Measurements from ENCODE around the gene PPP2R5D.

PPP2R5D gene

DNA sequence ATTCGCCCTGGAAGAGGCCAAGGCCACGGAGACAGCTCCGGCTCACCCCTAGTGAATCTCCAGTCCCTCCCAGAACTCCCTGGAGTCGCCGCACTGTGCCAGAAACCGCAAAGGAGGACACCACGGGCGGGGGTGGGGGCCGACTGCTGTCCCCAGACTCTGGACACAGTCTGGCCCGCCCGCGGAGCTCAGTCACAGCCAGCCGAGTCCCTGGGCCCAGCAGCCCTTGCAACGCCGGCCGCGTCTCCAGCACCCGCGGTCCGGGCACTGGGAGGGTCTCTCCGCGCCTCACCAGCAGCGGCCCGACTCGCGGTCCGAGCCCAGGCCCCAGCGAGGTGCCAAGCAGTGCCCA is 5.9 kb upstream of the PPP2R5D start:
- H3K9me3 ChIP-seq (replicated peaks in 1 of 2; ENCODE audit: control insufficient read depth in 2 of 2, insufficient read depth in 1 of 2, low read depth in 1 of 2, low read length in 2 of 2): peaks cover 0 to 1% of the 10 kb centered on the region in 2 donors
- H2BK120ac ChIP-seq (ENCODE audit: low read depth, low read length): no peak overlapping the region
- peak overlapping the region; percentile 84 for H3K18ac ChIP-seq (ENCODE audit: low read length)
- no peak overlapping the region for H2BK15ac ChIP-seq (ENCODE audit: low read length)
- no peak overlapping the region for H4K8ac ChIP-seq (ENCODE audit: low read depth, low read length)
- peak overlapping the region; percentile 14 for H3K14ac ChIP-seq (ENCODE audit: low read length)
- H3K27me3 ChIP-seq (ENCODE audit: control insufficient read depth in 3 of 3, insufficient read depth in 3 of 3, low read depth in 1 of 3, low read length in 3 of 3): no peaks in the 10 kb centered on the region
- WGBS, 2 donors (ENCODE audit: extremely low coverage in 2 of 2, insufficient read length in 2 of 2, insufficient replicate concordance in 1 of 2): no CpG with 5 or more reads among the region's 28 CpGs
- H3K4me2 ChIP-seq (ENCODE audit: insufficient read depth, low read length, poor library complexity, severe bottlenecking): peak overlapping the region; percentile 96
- H3K9ac ChIP-seq (ENCODE audit: low read depth, low read length, poor library complexity): peak overlapping the region; percentile 89
- H2BK12ac ChIP-seq (ENCODE audit: low read length): no peak overlapping the region
- peak overlapping the region; percentile 92 for H3K23ac ChIP-seq (ENCODE audit: low read depth, low read length, poor library complexity)
- H3K79me1 ChIP-seq (ENCODE audit: low read depth, low read length): peaks cover 4% of the 10 kb centered on the region
- H3K4me3 ChIP-seq (ENCODE audit: low read length in 2 of 2): peak overlapping the region; percentile 59 to 88
- H3K27ac ChIP-seq (replicated peaks; ENCODE audit: low read length): no peak overlapping the region
- H2AFZ ChIP-seq (ENCODE audit: low read length): peak overlapping the region; percentile 81
- peak overlapping the region; percentile 89 for H2AK5ac ChIP-seq (ENCODE audit: low read depth, low read length)
- peaks cover 5 to 6% of the 10 kb centered on the region in 2 donors for H3K4me1 ChIP-seq (ENCODE audit: control insufficient read depth in 2 of 2, insufficient read depth in 1 of 2, low read depth in 1 of 2, low read length in 2 of 2)
- DNase-seq (ENCODE audit: low spot score): no peak
- H4K91ac ChIP-seq (ENCODE audit: low read depth, low read length, poor library complexity): no peak overlapping the region
- no peak overlapping the region for H3K4ac ChIP-seq (ENCODE audit: low read length)
- no peak overlapping the region for H2BK5ac ChIP-seq (ENCODE audit: low read length)
- H3K36me3 ChIP-seq (replicated peaks in 1 of 2; ENCODE audit: control insufficient read depth in 2 of 2, insufficient read depth in 2 of 2, low read length in 2 of 2): peaks cover 0 to 7% of the 10 kb centered on the region in 2 donors

- Histone ChIP-seq H3K14ac (ENCODE audit: low read length) (peak within 1 kb of the TSS; percentile 14), H2BK12ac (ENCODE audit: low read length) (no peak within 1 kb of the TSS), H3K36me3 (replicated peaks in 1 of 2; ENCODE audit: control insufficient read depth in 2 of 2, insufficient read depth in 2 of 2, low read length in 2 of 2) (peaks cover 0 to 1% of the 10 kb centered on the region in 2 donors), H3K4me2 (ENCODE audit: insufficient read depth, low read length, poor library complexity, severe bottlenecking) (peak within 1 kb of the TSS; percentile 96), H4K91ac (ENCODE audit: low read depth, low read length, poor library complexity) (no peak within 1 kb of the TSS), H2BK120ac (ENCODE audit: low read depth, low read length) (no peak within 1 kb of the TSS), H2BK15ac (ENCODE audit: low read length) (no peak within 1 kb of the TSS), H2BK5ac (ENCODE audit: low read length) (no peak within 1 kb of the TSS), H3K27me3 (ENCODE audit: control insufficient read depth in 3 of 3, insufficient read depth in 3 of 3, low read depth in 1 of 3, low read length in 3 of 3) (no peaks in the 10 kb centered on the region), H3K27ac (replicated peaks; ENCODE audit: low read length) (no peak within 1 kb of the TSS), H3K23ac (ENCODE audit: low read depth, low read length, poor library complexity) (peak within 1 kb of the TSS; percentile 92), H3K4me3 (ENCODE audit: low read length in 2 of 2) (peak within 1 kb of the TSS; percentile 59 to 88), H3K4me1 (ENCODE audit: control insufficient read depth in 2 of 2, insufficient read depth in 1 of 2, low read depth in 1 of 2, low read length in 2 of 2) (peaks cover 5 to 8% of the 10 kb centered on the region in 2 donors), H4K8ac (ENCODE audit: low read depth, low read length) (no peak within 1 kb of the TSS), H3K4ac (ENCODE audit: low read length) (no peak within 1 kb of the TSS), H2AK5ac (ENCODE audit: low read depth, low read length) (peak within 1 kb of the TSS; percentile 89), H3K9ac (ENCODE audit: low read depth, low read length, poor library complexity) (peak within 1 kb of the TSS; percentile 89), H3K9me3 (replicated peaks in 1 of 2; ENCODE audit: control insufficient read depth in 2 of 2, insufficient read depth in 1 of 2, low read depth in 1 of 2, low read length in 2 of 2) (peaks cover 0 to 1% of the 10 kb centered on the region in 2 donors), H3K18ac (ENCODE audit: low read length) (peak within 1 kb of the TSS; percentile 84), H2AFZ (ENCODE audit: low read length) (peak within 1 kb of the TSS; percentile 81), H3K79me1 (ENCODE audit: low read depth, low read length) (peaks cover 2% of the 10 kb centered on the region)
- no CpG with 5 or more reads among the region's 59 CpGs for WGBS, 2 donors (ENCODE audit: extremely low coverage in 2 of 2, insufficient read length in 2 of 2, insufficient replicate concordance in 1 of 2)
- peak; percentile 76 for DNase-seq (ENCODE audit: low spot score)
These were observed 5.4 kb upstream of the PPP2R5D start, which contains the start of gene PEX6 for GRCh38 chr6:42978839-42979522. Gene PEX6 (minus strand): TSS chr6:42979181. CDS start chr6:42979150, 31 bp downstream.

- H2BK12ac ChIP-seq (ENCODE audit: low read length): no peak overlapping the region
- H3K14ac ChIP-seq (ENCODE audit: low read length): no peak overlapping the region
- no peak overlapping the region for H4K91ac ChIP-seq (ENCODE audit: low read depth, low read length, poor library complexity)
- no peak overlapping the region for H2BK15ac ChIP-seq (ENCODE audit: low read length)
- H2BK120ac ChIP-seq (ENCODE audit: low read depth, low read length): no peak overlapping the region
- peaks cover 0 to under 1% of the 10 kb centered on the region in 2 donors for H3K9me3 ChIP-seq (replicated peaks in 1 of 2; ENCODE audit: control insufficient read depth in 2 of 2, insufficient read depth in 1 of 2, low read depth in 1 of 2, low read length in 2 of 2)
- no peak overlapping the region for H2AK5ac ChIP-seq (ENCODE audit: low read depth, low read length)
- WGBS, 2 donors (ENCODE audit: extremely low coverage in 2 of 2, insufficient read length in 2 of 2, insufficient replicate concordance in 1 of 2): no CpG with 5 or more reads among the region's 9 CpGs
- H3K4me2 ChIP-seq (ENCODE audit: insufficient read depth, low read length, poor library complexity, severe bottlenecking): peak overlapping the region; percentile 96
- no peak overlapping the region for H2BK5ac ChIP-seq (ENCODE audit: low read length)
- H3K79me1 ChIP-seq (ENCODE audit: low read depth, low read length): peaks cover 2% of the 10 kb centered on the region
- H2AFZ ChIP-seq (ENCODE audit: low read length): peak overlapping the region; percentile 81
- DNase-seq (ENCODE audit: low spot score): no peak
- no peak overlapping the region for H3K18ac ChIP-seq (ENCODE audit: low read length)
- no peaks in the 10 kb centered on the region for H3K27me3 ChIP-seq (ENCODE audit: control insufficient read depth in 3 of 3, insufficient read depth in 3 of 3, low read depth in 1 of 3, low read length in 3 of 3)
- H3K9ac ChIP-seq (ENCODE audit: low read depth, low read length, poor library complexity): no peak overlapping the region
- H4K8ac ChIP-seq (ENCODE audit: low read depth, low read length): no peak overlapping the region
- H3K4ac ChIP-seq (ENCODE audit: low read length): no peak overlapping the region
- H3K4me3 ChIP-seq (ENCODE audit: low read length in 2 of 2): peak overlapping the region; percentile 59 to 88
- H3K4me1 ChIP-seq (ENCODE audit: control insufficient read depth in 2 of 2, insufficient read depth in 1 of 2, low read depth in 1 of 2, low read length in 2 of 2): peaks cover 5 to 8% of the 10 kb centered on the region in 2 donors
- H3K36me3 ChIP-seq (replicated peaks in 1 of 2; ENCODE audit: control insufficient read depth in 2 of 2, insufficient read depth in 2 of 2, low read length in 2 of 2): no peaks in the 10 kb centered on the region
- H3K27ac ChIP-seq (replicated peaks; ENCODE audit: low read length): no peak overlapping the region
- H3K23ac ChIP-seq (ENCODE audit: low read depth, low read length, poor library complexity): no peak overlapping the region
These were observed 4.7 kb upstream of the PPP2R5D start for GRCh38 chr6:42979523-42980177.

GRCh38 chr6:42981836-42982235 is 2.5 kb upstream of the PPP2R5D start:
- Histone ChIP-seq H3K9me3 (replicated peaks in 1 of 2; ENCODE audit: control insufficient read depth in 2 of 2, insufficient read depth in 1 of 2, low read depth in 1 of 2, low read length in 2 of 2) (no peaks in the 10 kb centered on the region), H3K23ac (ENCODE audit: low read depth, low read length, poor library complexity) (no peak overlapping the region), H2BK120ac (ENCODE audit: low read depth, low read length) (no peak overlapping the region), H3K79me1 (ENCODE audit: low read depth, low read length) (peaks cover 5% of the 10 kb centered on the region), H3K4me3 (ENCODE audit: low read length in 2 of 2) (no peak overlapping the region), H2AK5ac (ENCODE audit: low read depth, low read length) (no peak overlapping the region), H3K9ac (ENCODE audit: low read depth, low read length, poor library complexity) (no peak overlapping the region), H4K91ac (ENCODE audit: low read depth, low read length, poor library complexity) (no peak overlapping the region), H3K4me2 (ENCODE audit: insufficient read depth, low read length, poor library complexity, severe bottlenecking) (no peak overlapping the region), H2BK5ac (ENCODE audit: low read length) (no peak overlapping the region), H4K8ac (ENCODE audit: low read depth, low read length) (no peak overlapping the region), H3K27ac (replicated peaks; ENCODE audit: low read length) (no peak overlapping the region), H3K4me1 (ENCODE audit: control insufficient read depth in 2 of 2, insufficient read depth in 1 of 2, low read depth in 1 of 2, low read length in 2 of 2) (peaks cover 9 to 12% of the 10 kb centered on the region in 2 donors), H2BK12ac (ENCODE audit: low read length) (no peak overlapping the region), H3K18ac (ENCODE audit: low read length) (no peak overlapping the region), H3K36me3 (replicated peaks in 1 of 2; ENCODE audit: control insufficient read depth in 2 of 2, insufficient read depth in 2 of 2, low read length in 2 of 2) (peaks cover 0 to 5% of the 10 kb centered on the region in 2 donors), H3K27me3 (ENCODE audit: control insufficient read depth in 3 of 3, insufficient read depth in 3 of 3, low read depth in 1 of 3, low read length in 3 of 3) (no peaks in the 10 kb centered on the region), H3K14ac (ENCODE audit: low read length) (no peak overlapping the region), H3K4ac (ENCODE audit: low read length) (no peak overlapping the region), H2BK15ac (ENCODE audit: low read length) (no peak overlapping the region), H2AFZ (ENCODE audit: low read length) (no peak overlapping the region)
- WGBS, 2 donors (ENCODE audit: extremely low coverage in 2 of 2, insufficient read length in 2 of 2, insufficient replicate concordance in 1 of 2): 100% methylated on average over 2 of the region's 5 CpGs; no CpG with 5 or more reads in 1 of the 2 donors
- DNase-seq (ENCODE audit: low spot score): no peak

All from neuronal stem cell (in vitro differentiated cells).